ENCODE results near the gene WWOX.
"Not testable (repeated sequence)": the region's sequence is repeated elsewhere in the genome, so short reads cannot be mapped to it uniquely, and the experiment has no call there.

Gene WWOX

GRCh38 chr16:79012671-79013434, 913.4 kb downstream of the WWOX start:
- no peak for DNase-seq

- no peak for DNase-seq
Measured at GRCh38 chr16:79013930-79014660, 914.6 kb downstream of the WWOX start.

GRCh38 chr16:79018650-79019429, 919.4 kb downstream of the WWOX start:
- no peak for DNase-seq

GRCh38 chr16:79019431-79019830, 920.0 kb downstream of the WWOX start:
- no peak for DNase-seq

- DNase-seq = no peak
Measured at GRCh38 chr16:79021991-79022630, 922.7 kb downstream of the WWOX start.

GRCh38 chr16:79026117-79026516, 926.7 kb downstream of the WWOX start:
- DNase-seq = no peak

GRCh38 chr16:79036541-79036940, 937.1 kb downstream of the WWOX start:
- no peak for DNase-seq

- DNase-seq = no peak
Measured at GRCh38 chr16:79037521-79038373, 938.3 kb downstream of the WWOX start.

- no peak for DNase-seq
Measured at GRCh38 chr16:79041206-79041605, 941.8 kb downstream of the WWOX start.

- no peak for DNase-seq
Measured at GRCh38 chr16:79042141-79042540, 942.7 kb downstream of the WWOX start.

- no peak for DNase-seq
Measured at GRCh38 chr16:79042886-79043285, 943.4 kb downstream of the WWOX start.

GRCh38 chr16:79045191-79045590, 945.7 kb downstream of the WWOX start:
- no peak for DNase-seq

- DNase-seq = no peak
Measured at GRCh38 chr16:79047337-79047736, 947.9 kb downstream of the WWOX start.

- no peak for DNase-seq
Measured at GRCh38 chr16:79049040-79049439, 949.6 kb downstream of the WWOX start.

- DNase-seq = no peak
Measured at GRCh38 chr16:79050063-79050462, 950.6 kb downstream of the WWOX start.

GRCh38 chr16:79051313-79051712, 951.9 kb downstream of the WWOX start:
- no peak for DNase-seq

GRCh38 chr16:79052198-79052597, 952.7 kb downstream of the WWOX start:
- DNase-seq = not testable (repeated sequence)

GRCh38 chr16:79053577-79053976, 954.1 kb downstream of the WWOX start:
- no peak for DNase-seq

GRCh38 chr16:79054211-79054984, 954.9 kb downstream of the WWOX start:
- no peak for DNase-seq

GRCh38 chr16:79055251-79055970, 956.0 kb downstream of the WWOX start:
- DNase-seq = no peak

- DNase-seq = no peak
Measured at GRCh38 chr16:79061181-79061580, 961.7 kb downstream of the WWOX start.
